ENCODE results near the gene NUDT13. TPM values are rescaled to one million over a fixed set of nuclear protein-coding genes. Genes with fewer than 3 reads are reported as not detected.

The NUDT13 gene
- polyA plus RNA-seq, 2 of the 4 experiments (the other 2 are of a cell fraction), result 3.8 to 4.9 TPM

GRCh38 chr10:73117976-73118743, 7.9 kb downstream of the NUDT13 start:
- peak overlapping the region; percentile 56 for H3K4me2 ChIP-seq
- peak overlapping the region; percentile 41 to 67; a peak in 3 of 6 replicates for H3K27ac ChIP-seq
- peak; percentile 81 for ATAC-seq
- no peaks in the 10 kb centered on the region for H3K9me3 ChIP-seq
- no peak overlapping the region for H3K4me3 ChIP-seq
- no peak for FAIRE-seq
- TF ChIP-seq ELK1 (IDR thresholded peaks at IDR 0.05; ENCODE audit: low read depth, low read length) (no peak), FOSL2 (IDR thresholded peaks at IDR 0.05) (peak; percentile 48), FOSL2 (CRISPR knock-in tag; IDR thresholded peaks at IDR 0.05) (peak; percentile 85)
- WGBS (ENCODE audit: missing lambda C conversion rate), result 34% methylated on average over 5 of the region's 5 CpGs
- peak in 1 of 2 experiments; percentile 43 for DNase-seq (ENCODE audit: low read depth in 1 of 2, low spot score in 1 of 2)
- POLR2A ChIA-PET, result interaction anchor here (0.8 kb wide), 1 partner anchor 22 kb away, joined by 6 read pairs; the partner anchor contains the start of gene P4HA1
- CTCF ChIA-PET, result no interaction called here
- peaks cover 25% of the 10 kb centered on the region for H3K4me1 ChIP-seq

DNA sequence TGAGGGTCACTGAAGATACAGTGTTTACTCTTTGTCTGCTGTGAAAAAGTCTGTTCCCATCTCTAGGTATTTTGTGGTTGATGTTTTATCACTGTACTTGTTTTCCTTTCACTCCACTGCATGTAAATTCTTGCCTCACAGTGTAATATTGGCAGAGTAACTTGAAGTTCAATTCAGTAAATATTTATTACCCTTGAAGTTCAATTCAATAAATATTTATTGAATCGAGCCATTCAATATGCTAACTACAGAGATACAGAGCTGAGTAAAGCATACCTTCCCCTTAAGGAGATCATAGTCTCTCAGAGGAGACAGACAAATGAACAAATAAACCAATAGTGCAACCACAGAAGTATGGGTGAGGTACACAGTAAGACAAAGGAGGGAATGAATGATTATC, 9.2 kb downstream of the NUDT13 start:
- ATAC-seq (no peak), FAIRE-seq (no peak), DNase-seq (ENCODE audit: low read depth in 1 of 2, low spot score in 1 of 2) (no peak)
- no peak overlapping the region; a peak in 1 of 6 replicates for H3K27ac ChIP-seq
- no peak overlapping the region for H3K4me2 ChIP-seq
- H3K9me3 ChIP-seq, result no peaks in the 10 kb centered on the region
- H3K4me3 ChIP-seq, result no peak overlapping the region
- peaks cover 16% of the 10 kb centered on the region for H3K4me1 ChIP-seq
- POLR2A ChIA-PET, result no interaction called here
- CTCF ChIA-PET, result no interaction called here
- TF ChIP-seq NPAS2 (CRISPR knock-in tag; IDR thresholded peaks at IDR 0.05; ENCODE audit: borderline replicate concordance) (no peak), POLR2A (IDR thresholded peaks at IDR 0.05; ENCODE audit: low read length) (no peak), ZNF302 (CRISPR knock-in tag; IDR thresholded peaks at IDR 0.05) (no peak), KDM5A (IDR thresholded peaks at IDR 0.05) (no peak), RNF2 (IDR thresholded peaks at IDR 0.05; ENCODE audit: borderline replicate concordance, low read depth) (no peak), FOXS1 (CRISPR knock-in tag; IDR thresholded peaks at IDR 0.05) (no peak), CHD4 (IDR thresholded peaks at IDR 0.05; ENCODE audit: borderline replicate concordance) (no peak), ESRRA (IDR thresholded peaks at IDR 0.05; ENCODE audit: borderline replicate concordance, low read length) (no peak), CBX2 (IDR thresholded peaks at IDR 0.05; ENCODE audit: borderline replicate concordance, low read depth) (no peak), CBX8 (IDR thresholded peaks at IDR 0.05) (no peak), CEBPB (IDR thresholded peaks at IDR 0.05) (no peak), ATOH8 (CRISPR knock-in tag; IDR thresholded peaks at IDR 0.05; ENCODE audit: low read depth) (no peak)
- 14% methylated on average over 1 of the region's 1 CpG for WGBS (ENCODE audit: missing lambda C conversion rate)

DNA sequence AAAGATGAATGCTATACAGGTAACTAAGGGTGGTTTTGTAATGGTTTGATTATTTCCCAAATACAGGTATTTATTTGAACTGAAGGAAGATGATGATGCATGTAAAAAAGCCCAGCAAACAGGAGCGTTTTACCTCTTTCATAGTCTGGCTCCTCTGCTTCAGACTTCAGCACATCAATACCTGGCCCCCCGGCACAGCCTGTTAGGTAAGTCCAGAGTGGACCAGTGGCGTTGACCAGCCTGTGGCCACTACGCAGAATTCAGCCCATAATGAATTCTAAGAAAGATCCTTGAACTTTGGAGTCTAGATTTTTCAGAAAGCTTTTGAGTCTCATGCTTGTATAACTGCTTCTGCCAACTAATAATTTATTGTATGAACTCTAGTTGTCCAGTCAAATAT, 9.7 kb downstream of the NUDT13 start:
- ChIA-PET CTCF (no interaction called here), POLR2A (no interaction called here)
- no peak for TF ChIP-seq MYC (IDR thresholded peaks at IDR 0.05; ENCODE audit: borderline replicate concordance, low read length)
- TF ChIP-seq SREBF2 (IDR thresholded peaks at IDR 0.05), result no peak
- TF ChIP-seq TFCP2L1 (CRISPR knock-in tag; IDR thresholded peaks at IDR 0.05), result no peak
- no peak for TF ChIP-seq ZFP36 (IDR thresholded peaks at IDR 0.05; ENCODE audit: borderline replicate concordance, partially characterized antibody)
- no peak for TF ChIP-seq ESRRA (IDR thresholded peaks at IDR 0.05; ENCODE audit: borderline replicate concordance, low read length)
- TF ChIP-seq, protein P1, sequence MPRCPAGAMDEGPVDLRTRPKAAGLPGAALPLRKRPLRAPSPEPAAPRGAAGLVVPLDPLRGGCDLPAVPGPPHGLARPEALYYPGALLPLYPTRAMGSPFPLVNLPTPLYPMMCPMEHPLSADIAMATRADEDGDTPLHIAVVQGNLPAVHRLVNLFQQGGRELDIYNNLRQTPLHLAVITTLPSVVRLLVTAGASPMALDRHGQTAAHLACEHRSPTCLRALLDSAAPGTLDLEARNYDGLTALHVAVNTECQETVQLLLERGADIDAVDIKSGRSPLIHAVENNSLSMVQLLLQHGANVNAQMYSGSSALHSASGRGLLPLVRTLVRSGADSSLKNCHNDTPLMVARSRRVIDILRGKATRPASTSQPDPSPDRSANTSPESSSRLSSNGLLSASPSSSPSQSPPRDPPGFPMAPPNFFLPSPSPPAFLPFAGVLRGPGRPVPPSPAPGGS (IDR thresholded peaks at IDR 0.05), result no peak
- TF ChIP-seq FOSL2 (IDR thresholded peaks at IDR 0.05), result no peak
- TF ChIP-seq FOSL2 (CRISPR knock-in tag; IDR thresholded peaks at IDR 0.05), result no peak
- TF ChIP-seq RNF2 (IDR thresholded peaks at IDR 0.05; ENCODE audit: borderline replicate concordance, low read depth), result no peak
- no peak for TF ChIP-seq BHLHE40 (IDR thresholded peaks at IDR 0.05; ENCODE audit: low read depth, low read length)
- no peak for TF ChIP-seq CBX2 (IDR thresholded peaks at IDR 0.05; ENCODE audit: borderline replicate concordance, low read depth)
- no peak for TF ChIP-seq RCOR1 (IDR thresholded peaks at IDR 0.05; ENCODE audit: low read depth, low read length)
- TF ChIP-seq HOXB13 (CRISPR knock-in tag; IDR thresholded peaks at IDR 0.05; ENCODE audit: low read depth), result no peak
- no peak for TF ChIP-seq PHF8 (IDR thresholded peaks at IDR 0.05; ENCODE audit: borderline replicate concordance, low read depth)
- TF ChIP-seq, protein P2, sequence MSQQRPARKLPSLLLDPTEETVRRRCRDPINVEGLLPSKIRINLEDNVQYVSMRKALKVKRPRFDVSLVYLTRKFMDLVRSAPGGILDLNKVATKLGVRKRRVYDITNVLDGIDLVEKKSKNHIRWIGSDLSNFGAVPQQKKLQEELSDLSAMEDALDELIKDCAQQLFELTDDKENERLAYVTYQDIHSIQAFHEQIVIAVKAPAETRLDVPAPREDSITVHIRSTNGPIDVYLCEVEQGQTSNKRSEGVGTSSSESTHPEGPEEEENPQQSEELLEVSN (IDR thresholded peaks at IDR 0.05; ENCODE audit: borderline replicate concordance, low read depth), result no peak
- no peak for DNase-seq (ENCODE audit: low read depth in 1 of 2, low spot score in 1 of 2)
- Histone ChIP-seq H3K4me1 (peaks cover 16% of the 10 kb centered on the region), H3K9me3 (no peaks in the 10 kb centered on the region), H3K4me2 (no peak overlapping the region), H3K27ac (no peak overlapping the region; a peak in 1 of 6 replicates), H3K4me3 (no peak overlapping the region)
- no peak for ATAC-seq
- no peak for FAIRE-seq
- WGBS (ENCODE audit: missing lambda C conversion rate), result 93% methylated on average over 4 of the region's 4 CpGs
